ENCODE data around the gene KRTAP10-9.
"Not testable (repeated sequence)": the region's sequence is repeated elsewhere in the genome, so short reads cannot be mapped to it uniquely, and the experiment has no call there.

KRTAP10-9 gene

DNA sequence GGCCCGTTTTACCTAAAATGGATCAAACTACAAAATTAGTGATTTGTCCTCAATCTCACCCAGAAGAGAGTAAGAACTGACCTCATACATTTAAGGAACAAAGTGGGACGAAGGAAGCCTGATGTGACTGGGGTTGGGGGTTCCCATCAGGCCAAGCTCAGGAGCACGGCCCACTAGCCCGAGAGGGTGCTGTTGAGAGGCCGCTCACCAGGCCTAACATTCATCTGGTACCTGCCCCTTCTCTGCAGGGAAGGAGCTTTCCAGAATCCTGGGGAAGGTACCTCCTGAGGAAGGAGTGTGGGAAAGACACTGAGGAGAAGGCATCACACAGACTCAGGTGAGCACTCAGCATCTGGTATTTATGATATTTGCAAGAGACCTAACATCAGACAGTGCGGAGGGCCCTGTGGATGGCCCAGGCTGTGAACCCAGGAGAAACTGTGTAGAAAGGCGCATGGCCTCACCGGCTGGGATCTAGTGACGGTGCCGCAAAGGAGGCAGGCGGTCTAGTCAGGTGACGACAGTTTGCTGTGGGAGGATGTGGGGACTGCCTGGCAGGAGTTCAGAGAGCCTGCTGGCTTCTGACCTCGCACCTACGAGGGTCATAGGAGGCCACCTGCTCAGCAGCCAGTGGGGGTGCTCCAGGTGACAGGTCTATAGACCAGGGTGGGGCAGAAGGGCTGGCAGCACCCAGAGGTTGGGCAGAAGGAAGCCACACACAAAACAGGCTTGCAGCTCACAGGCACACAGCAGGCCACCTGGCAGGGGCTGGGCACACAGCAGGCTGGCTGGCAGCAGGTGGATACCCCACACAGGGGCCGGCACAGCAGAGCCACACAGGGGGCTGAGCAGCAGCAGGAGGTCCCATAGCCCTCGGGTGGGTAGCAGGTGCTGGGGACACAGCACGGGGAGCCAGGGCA lies 27.0 kb downstream of the KRTAP10-9 start:
- in situ Hi-C loops (cut with MboI; ENCODE audit: low pct_unique_long_range_greater_than_20kb, low sequenced_read_pairs) = no loop called here
- no peak for DNase-seq

GRCh38 chr21:44654576-44655175 lies 27.8 kb downstream of the KRTAP10-9 start, which contains the start of gene KRTAP12-4:
Gene KRTAP12-4, minus strand, starts transcription at chr21:44654659. Its CDS starts 45 bp downstream, at chr21:44654614.
- in situ Hi-C loops (cut with MboI; ENCODE audit: low pct_unique_long_range_greater_than_20kb, low sequenced_read_pairs) = no loop called here
- DNase-seq = no peak

GRCh38 chr21:44656868-44657267 lies 30.0 kb downstream of the KRTAP10-9 start:
- in situ Hi-C loops (cut with MboI; ENCODE audit: low pct_unique_long_range_greater_than_20kb, low sequenced_read_pairs) = no loop called here
- no peak for DNase-seq

GRCh38 chr21:44657635-44658540 lies 31.0 kb downstream of the KRTAP10-9 start, which contains the start of gene KRTAP12-3:
Gene KRTAP12-3, plus strand, starts transcription at chr21:44657932. Its CDS starts 48 bp downstream, at chr21:44657980.
- in situ Hi-C loops (cut with MboI; ENCODE audit: low pct_unique_long_range_greater_than_20kb, low sequenced_read_pairs) = no loop called here
- no peak for DNase-seq

GRCh38 chr21:44658541-44658910 lies 31.6 kb downstream of the KRTAP10-9 start:
- DNase-seq = no peak
- in situ Hi-C loops (cut with MboI; ENCODE audit: low pct_unique_long_range_greater_than_20kb, low sequenced_read_pairs) = no loop called here

- no peak for DNase-seq
- in situ Hi-C loops (cut with MboI; ENCODE audit: low pct_unique_long_range_greater_than_20kb, low sequenced_read_pairs) = no loop called here
Measured at GRCh38 chr21:44658913-44659595, 32.2 kb downstream of the KRTAP10-9 start.

DNA sequence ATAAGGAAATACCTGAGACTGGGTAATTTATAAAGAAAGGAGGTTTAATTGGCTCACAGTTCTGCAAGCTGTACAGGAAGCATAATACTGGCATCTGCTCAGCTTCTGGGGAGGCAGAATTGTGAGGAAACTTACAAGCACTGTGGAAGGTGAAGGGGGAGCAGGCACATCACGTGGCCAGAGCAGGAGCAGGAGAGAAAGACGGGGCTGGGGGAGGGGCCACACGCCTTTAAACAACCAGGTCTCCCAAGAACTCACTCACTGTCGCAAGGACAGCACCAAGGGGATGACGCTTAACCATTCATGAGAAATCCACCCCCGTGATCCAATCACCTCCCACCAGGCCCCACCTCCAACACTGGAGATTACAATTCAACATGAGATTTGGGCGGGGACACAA lies 34.7 kb downstream of the KRTAP10-9 start:
- DNase-seq; in situ Hi-C loops (cut with MboI; ENCODE audit: low pct_unique_long_range_greater_than_20kb, low sequenced_read_pairs): not testable (repeated sequence)

GRCh38 chr21:44664691-44665090 lies 37.8 kb downstream of the KRTAP10-9 start:
- DNase-seq = no peak
- in situ Hi-C loops (cut with MboI; ENCODE audit: low pct_unique_long_range_greater_than_20kb, low sequenced_read_pairs) = no loop called here

GRCh38 chr21:44666401-44667320 lies 39.8 kb downstream of the KRTAP10-9 start, which contains the start of gene KRTAP12-2:
Gene KRTAP12-2, minus strand, starts transcription at chr21:44666927. Its CDS starts 41 bp downstream, at chr21:44666886.
- in situ Hi-C loops (cut with MboI; ENCODE audit: low pct_unique_long_range_greater_than_20kb, low sequenced_read_pairs) = no loop called here
- no peak for DNase-seq

- in situ Hi-C loops (cut with MboI; ENCODE audit: low pct_unique_long_range_greater_than_20kb, low sequenced_read_pairs) = no loop called here
Measured at GRCh38 chr21:44667612-44668011, 40.7 kb downstream of the KRTAP10-9 start.

DNA sequence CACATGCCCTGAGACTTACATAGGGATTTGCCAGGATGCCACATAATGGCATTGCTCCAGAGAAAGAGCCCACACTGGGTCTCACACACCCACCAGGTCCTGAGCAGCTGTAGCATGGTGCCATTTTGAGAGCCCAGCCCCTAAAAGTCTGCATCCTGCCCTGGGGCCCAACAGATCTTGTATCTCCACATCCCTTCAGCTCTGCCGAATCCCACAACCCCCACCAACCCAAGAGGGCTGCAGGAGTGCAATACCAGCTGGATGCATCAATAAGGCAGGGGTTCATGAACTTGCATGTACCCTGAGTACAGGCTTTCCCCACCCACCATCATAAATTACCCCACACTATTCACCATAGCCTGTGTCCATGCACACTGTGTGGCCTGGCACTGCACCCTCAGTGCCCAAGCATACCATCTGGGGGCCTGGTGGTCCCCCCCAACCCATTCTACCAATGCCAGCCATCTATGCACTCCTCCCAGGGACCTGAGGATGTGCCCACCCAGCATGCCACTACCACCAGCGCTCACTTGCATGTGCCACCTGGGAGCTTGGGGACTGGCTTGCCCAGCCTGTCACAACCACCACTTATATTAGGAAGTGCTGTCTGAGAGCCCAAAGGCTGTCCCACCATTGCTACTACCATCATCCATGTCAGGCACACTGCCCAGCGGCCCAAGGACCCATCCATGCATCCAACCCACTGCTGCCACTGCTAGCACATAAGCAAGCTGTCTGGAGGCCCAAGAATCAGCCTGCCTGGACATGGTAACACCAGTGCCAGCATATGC lies 43.9 kb downstream of the KRTAP10-9 start:
- in situ Hi-C loops (cut with MboI; ENCODE audit: low pct_unique_long_range_greater_than_20kb, low sequenced_read_pairs) = no loop called here

More at GRCh38 chr21:44667612-44668011, 40.7 kb downstream of the KRTAP10-9 start:
- no peak for DNase-seq

GRCh38 chr21:44671911-44672310 lies 45.0 kb downstream of the KRTAP10-9 start:
- in situ Hi-C loops (cut with MboI; ENCODE audit: low pct_unique_long_range_greater_than_20kb, low sequenced_read_pairs) = no loop called here
- DNase-seq = peak; percentile 7

More for the DNA sequence above, 43.9 kb downstream of the KRTAP10-9 start:
- DNase-seq = no peak

DNA sequence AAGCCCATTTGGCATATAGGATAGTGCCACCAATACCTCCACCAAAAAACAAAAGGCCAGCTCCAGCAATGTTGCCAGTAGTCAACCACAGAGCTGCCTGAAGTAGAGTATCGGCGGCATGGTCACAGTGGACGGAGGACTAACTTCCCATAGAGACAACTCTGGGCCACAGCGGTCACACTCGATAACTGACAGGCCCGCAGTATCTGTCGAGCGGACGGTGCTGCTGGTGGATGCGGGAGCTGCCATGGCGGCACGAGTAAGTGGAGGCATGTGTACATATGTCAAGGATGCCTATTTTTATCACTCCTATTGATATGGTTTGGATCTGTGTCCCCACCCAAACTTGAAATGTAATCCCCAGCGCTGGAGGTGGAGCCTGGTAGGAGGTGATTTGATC lies 51.0 kb downstream of the KRTAP10-9 start:
- in situ Hi-C loops (cut with MboI; ENCODE audit: low pct_unique_long_range_greater_than_20kb, low sequenced_read_pairs) = no loop called here
- no peak for DNase-seq
